Fibroblast of lung (primary cell): Measurements from ENCODE around the gene XRCC3. TPM values are rescaled to one million over a fixed set of nuclear protein-coding genes. Genes with fewer than 3 reads are reported as not detected.

Experiments
- DNase-seq, 2 donors: peaks; one replicate each; pipeline versions ENCODE4 v3.0.0 to v3.0.0-alpha.2; 2010; ENCODE audit warnings: low read depth in 2 of 2
- H2AFZ ChIP-seq: 2 replicates; pipeline ENCODE4 v1.5.1; 2012; ENCODE audit warnings: low read length, control low read depth, inconsistent platforms
- H3K27ac ChIP-seq: 2 replicates; pipeline ENCODE4 v1.5.1; 2011; ENCODE audit warnings: low read length, control low read depth; ENCODE audit not compliant: insufficient read depth
- H3K27me3 ChIP-seq: 2 replicates; pipeline ENCODE4 v1.5.1; 2011; ENCODE audit warnings: mild to moderate bottlenecking, low read length; ENCODE audit not compliant: control insufficient read depth, insufficient read depth
- H3K36me3 ChIP-seq: 2 replicates; pipeline ENCODE4 v1.5.1; 2011; ENCODE audit warnings: low read length; ENCODE audit not compliant: control insufficient read depth, insufficient read depth
- H3K4me1 ChIP-seq: 2 replicates; pipeline ENCODE4 v1.5.1; 2011; ENCODE audit warnings: low read length; ENCODE audit not compliant: control insufficient read depth, insufficient read depth; ENCODE audit errors: extremely low read depth
- H3K4me2 ChIP-seq: 2 replicates; pipeline ENCODE4 v1.5.1; 2011; ENCODE audit warnings: low read length, control low read depth; ENCODE audit not compliant: insufficient read depth; ENCODE audit errors: extremely low read depth
- H3K4me3 ChIP-seq, 4 experiments: fragments of 200-600 bp in 1 of 4; sonication (generic) in 1 of 4; replicated peaks in 1 of 4; 2 replicates each; pipeline ENCODE4 v1.5.1; 2011 to 2016; ENCODE audit warnings: low read length in 4 of 4, low read depth in 3 of 4, mild to moderate bottlenecking in 3 of 4, control low read depth in 2 of 4, inconsistent platforms in 1 of 4, mixed read lengths in 1 of 4; ENCODE audit not compliant: insufficient read depth in 1 of 4; ENCODE audit errors: control extremely low read depth in 1 of 4
- H3K79me2 ChIP-seq: 2 replicates; pipeline ENCODE4 v1.5.1; 2012; ENCODE audit warnings: mild to moderate bottlenecking, low read length, inconsistent platforms; ENCODE audit not compliant: control insufficient read depth, insufficient read depth
- H3K9ac ChIP-seq: 2 replicates; pipeline ENCODE4 v1.5.1; 2011; ENCODE audit warnings: mild to moderate bottlenecking, low read length, control low read depth; ENCODE audit not compliant: insufficient read depth
- H3K9me3 ChIP-seq: 2 replicates; pipeline ENCODE4 v1.5.1; 2012; ENCODE audit warnings: low read depth, low read length; ENCODE audit not compliant: control insufficient read depth, insufficient read depth
- H4K20me1 ChIP-seq: 2 replicates; pipeline ENCODE4 v1.5.1; 2011; ENCODE audit warnings: low read length; ENCODE audit not compliant: control insufficient read depth, insufficient read depth; ENCODE audit errors: extremely low read depth
- CTCF ChIP-seq, 2 donors: IDR thresholded peaks in 1 of 2; conservative IDR thresholded peaks in 1 of 2; 1 replicate in 1 of 2; 2 replicates in 1 of 2; pipeline ENCODE4 v1.5.1; 2011 to 2012; ENCODE audit warnings: low read length in 2 of 2, control low read depth in 1 of 2, inconsistent platforms in 1 of 2, low read depth in 1 of 2, mild to moderate bottlenecking in 1 of 2
- EZH2 ChIP-seq: IDR thresholded peaks from 2 replicates; pipeline ENCODE4 v1.5.1; 2012; ENCODE audit warnings: low read length, control low read depth, mild to moderate bottlenecking; ENCODE audit errors: missing control alignments
- polyA plus RNA-seq, 2 donors: library from polyadenylated mRNA; depleted of rRNA in 1 of 2; stranded (reverse) in 1 of 2; unstranded in 1 of 2; fragments of >200 nt; gene quantifications; 2 replicates each; pipeline ENCODE4 v1.2.1, GENCODE V29; 2011 to 2012; ENCODE audit warnings: missing spikeins in 1 of 2
- total RNA-seq: library from RNA; depleted of rRNA; stranded (reverse); fragments of >200 nt; gene quantifications from 2 replicates; pipeline ENCODE4 v1.2.1, GENCODE V29; 2014

Gene XRCC3
- total and polyA plus RNA-seq, 2 donors (not counting 1 experiment from before 2014, with no cell fraction given), result 4.9 to 9.2 TPM

GRCh38 chr14:103662591-103662990 lies 52.7 kb downstream of the XRCC3 start:
- no peaks in the 10 kb centered on the region for H3K9me3 ChIP-seq
- no peaks in the 10 kb centered on the region for H4K20me1 ChIP-seq
- no peak overlapping the region for H3K9ac ChIP-seq
- H3K4me2 ChIP-seq, result no peak overlapping the region
- TF ChIP-seq CTCF (conservative IDR thresholded peaks at IDR 0.05 in 1 of 2, IDR thresholded peaks at IDR 0.05 in 1 of 2; ENCODE audit: low read depth in 1 of 2, low read length in 2 of 2) (no peak), EZH2 (no peak)
- H3K27ac ChIP-seq, result peak overlapping the region; percentile 19
- peaks cover 34% of the 10 kb centered on the region for H3K36me3 ChIP-seq
- peaks cover 18% of the 10 kb centered on the region for H3K4me1 ChIP-seq
- H3K27me3 ChIP-seq, result no peaks in the 10 kb centered on the region
- H3K79me2 ChIP-seq, result peaks cover 63% of the 10 kb centered on the region
- DNase-seq, result no peak
- H2AFZ ChIP-seq, result no peak overlapping the region
- no peak overlapping the region for H3K4me3 ChIP-seq

GRCh38 chr14:103662029-103662428 lies 53.2 kb downstream of the XRCC3 start:
- Histone ChIP-seq H3K79me2 (peaks cover 62% of the 10 kb centered on the region), H4K20me1 (no peaks in the 10 kb centered on the region), H3K4me2 (no peak overlapping the region), H3K36me3 (peaks cover 33% of the 10 kb centered on the region), H3K9me3 (no peaks in the 10 kb centered on the region), H3K4me1 (peaks cover 22% of the 10 kb centered on the region), H3K9ac (no peak overlapping the region), H3K27ac (peak overlapping the region; percentile 19), H3K27me3 (no peaks in the 10 kb centered on the region), H3K4me3 (no peak overlapping the region), H2AFZ (no peak overlapping the region)
- TF ChIP-seq CTCF (conservative IDR thresholded peaks at IDR 0.05 in 1 of 2, IDR thresholded peaks at IDR 0.05 in 1 of 2; ENCODE audit: low read depth in 1 of 2, low read length in 2 of 2), result no peak
- no peak for TF ChIP-seq EZH2
- no peak for DNase-seq

- Histone ChIP-seq H3K4me3 (no peak overlapping the region), H3K4me1 (peaks cover 31% of the 10 kb centered on the region), H3K27me3 (no peaks in the 10 kb centered on the region), H3K9ac (no peak overlapping the region), H3K79me2 (peaks cover 56% of the 10 kb centered on the region), H3K4me2 (no peak overlapping the region), H2AFZ (no peak overlapping the region), H3K9me3 (no peaks in the 10 kb centered on the region), H3K27ac (no peak overlapping the region), H3K36me3 (peaks cover 36% of the 10 kb centered on the region), H4K20me1 (no peaks in the 10 kb centered on the region)
- DNase-seq, result no peak
- no peak for TF ChIP-seq EZH2
- TF ChIP-seq CTCF (conservative IDR thresholded peaks at IDR 0.05 in 1 of 2, IDR thresholded peaks at IDR 0.05 in 1 of 2; ENCODE audit: low read depth in 1 of 2, low read length in 2 of 2), result no peak
These were observed 55.6 kb downstream of the XRCC3 start for GRCh38 chr14:103659631-103660030.
